Measurements from ENCODE around the gene PNRC2. TPM values are rescaled to one million over a fixed set of nuclear protein-coding genes. Genes with fewer than 3 reads are reported as not detected.
"Not testable (repeated sequence)": the region's sequence is repeated elsewhere in the genome, so short reads cannot be mapped to it uniquely, and the experiment has no call there.

PNRC2 gene
- polyA plus RNA-seq, 1 donor: 101 TPM

- no peak for DNase-seq
These were observed 6.6 kb upstream of the PNRC2 start for GRCh38 chr1:23953020-23953419.

- DNase-seq: no peak
These were observed 2.5 kb upstream of the PNRC2 start for GRCh38 chr1:23957096-23957495.

- DNase-seq: not testable (repeated sequence)
These were observed 1.4 kb upstream of the PNRC2 start for GRCh38 chr1:23958040-23958809.

GRCh38 chr1:23958810-23959460 is 693 bp upstream of the PNRC2 start:
- peak; percentile 90 for DNase-seq

GRCh38 chr1:23960291-23961020 is 828 bp downstream of the PNRC2 start:
- peak; percentile 49 for DNase-seq

- no peak for DNase-seq
These were observed 4.1 kb downstream of the PNRC2 start for GRCh38 chr1:23963617-23964234.

GRCh38 chr1:23964235-23964668 is 4.6 kb downstream of the PNRC2 start:
- DNase-seq: no peak

GRCh38 chr1:23964790-23965740 is 5.4 kb downstream of the PNRC2 start:
- no peak for DNase-seq

- DNase-seq: no peak
These were observed 7.4 kb downstream of the PNRC2 start for GRCh38 chr1:23966973-23967493.

- DNase-seq: no peak
These were observed 8.2 kb downstream of the PNRC2 start for GRCh38 chr1:23967871-23968270.

- no peak for DNase-seq
These were observed 17.7 kb downstream of the PNRC2 start for GRCh38 chr1:23977187-23977853.

- DNase-seq: no peak
These were observed 18.2 kb downstream of the PNRC2 start for GRCh38 chr1:23977854-23978191.

GRCh38 chr1:23978805-23979204 is 19.2 kb downstream of the PNRC2 start:
- DNase-seq: no peak

GRCh38 chr1:23979387-23979880 is 19.8 kb downstream of the PNRC2 start:
- DNase-seq: no peak

- DNase-seq: peak; percentile 99
These were observed 20.5 kb downstream of the PNRC2 start, which contains the start of gene SRSF10 for GRCh38 chr1:23979881-23980727. Gene SRSF10, minus strand, starts transcription at chr1:23980327. Its CDS starts 72 bp downstream, at chr1:23980255.

- no peak for DNase-seq
These were observed 21.1 kb downstream of the PNRC2 start for GRCh38 chr1:23980728-23981070.

GRCh38 chr1:23984417-23985186 is 25.0 kb downstream of the PNRC2 start:
- no peak for DNase-seq

- not testable (repeated sequence) for DNase-seq
These were observed 27.4 kb downstream of the PNRC2 start for GRCh38 chr1:23987038-23987437.

GRCh38 chr1:23989263-23989662 is 29.6 kb downstream of the PNRC2 start:
- no peak for DNase-seq
